DND-41 (cell line): ENCODE data around the gene BTN2A1.

ENCODE experiments used
- CTCF ChIP-seq: IDR thresholded peaks from 2 replicates; pipeline ENCODE4 v1.5.1; 2012; ENCODE audit warnings: borderline replicate concordance, low read length, moderate library complexity, mild to moderate bottlenecking; ENCODE audit not compliant: poor library complexity, severe bottlenecking; ENCODE audit errors: extremely low read depth
- EZH2 ChIP-seq: IDR thresholded peaks from 3 replicates; pipeline ENCODE4 v1.6.1; 2012; ENCODE audit warnings: borderline replicate concordance, low read depth, mild to moderate bottlenecking, moderate library complexity, low read length, inconsistent platforms; ENCODE audit not compliant: severe bottlenecking

- no peak for TF ChIP-seq CTCF
- no peak for TF ChIP-seq EZH2
These were observed 15.8 kb upstream of the BTN2A1 start for GRCh38 chr6:26441977-26442376.
